Suprapubic skin (tissue), 4 donors: Measurements from ENCODE around the gene ARHGAP4. TPM values are rescaled to one million over a fixed set of nuclear protein-coding genes. Genes with fewer than 3 reads are reported as not detected.

Experiments
- DNase-seq, 2 donors: peaks; one replicate each; pipeline ENCODE4 v3.0.0-alpha.2; 2019; ENCODE audit warnings: low spot score in 2 of 2
- H3K27ac ChIP-seq: fragments of 200-600 bp; sonication (generic); one replicate; pipeline ENCODE4 v1.5.1; 2019
- H3K27me3 ChIP-seq: fragments of 200-600 bp; sonication (generic); one replicate; pipeline ENCODE4 v1.5.1; 2019
- H3K36me3 ChIP-seq: fragments of 200-600 bp; sonication (generic); one replicate; pipeline ENCODE4 v1.5.1; 2019
- H3K4me1 ChIP-seq: fragments of 200-600 bp; sonication (generic); one replicate; pipeline ENCODE4 v1.5.1; 2019
- H3K4me3 ChIP-seq: fragments of 200-600 bp; sonication (generic); one replicate; pipeline ENCODE4 v1.5.1; 2019; ENCODE audit warnings: mild to moderate bottlenecking
- H3K9me3 ChIP-seq: fragments of 200-600 bp; sonication (generic); one replicate; pipeline ENCODE4 v1.5.1; 2019
- EP300 ChIP-seq: sonication (generic); formaldehyde crosslinking; IDR thresholded peaks from one replicate; pipeline ENCODE4 v1.6.1; 2017; ENCODE audit warnings: antibody characterized with exemption
- POLR2A ChIP-seq, 2 donors: fragments of 450-650 bp; IDR thresholded peaks; one replicate each; pipeline ENCODE4 v1.6.1; 2017; ENCODE audit warnings: antibody characterized with exemption in 2 of 2, mild to moderate bottlenecking in 2 of 2, moderate library complexity in 2 of 2
- POLR2AphosphoS5 ChIP-seq, 3 donors: sonication (generic); formaldehyde crosslinking; IDR thresholded peaks; one replicate each; pipeline ENCODE4 v1.6.1; 2017; ENCODE audit warnings: antibody characterized with exemption in 3 of 3
- WGBS: methylation state at CpG from one replicate; pipeline ENCODE4 v1.1.5; 2018; 5-methylcytosine and 5-hydroxymethylcytosine counted together
- total RNA-seq, 4 donors: library from RNA; depleted of rRNA; stranded (reverse); fragments of >200 nt; gene quantifications; one replicate each; pipeline ENCODE4 v1.1.0, GENCODE V29; 2016
- TF ChIP-seq, protein P1 (sequence below), 2 donors: fragments of 200-600 bp in 1 of 2; fragments of 450-650 bp in 1 of 2; sonication (generic) in 1 of 2; IDR thresholded peaks; one replicate each; pipeline ENCODE4 v1.5.1; 2016 to 2019; ENCODE audit warnings: antibody characterized with exemption in 2 of 2, mild to moderate bottlenecking in 1 of 2, moderate library complexity in 1 of 2

Gene ARHGAP4
- total RNA-seq, 4 donors from 2014 or later, result 4.8 to 17.6 (median 9.6) TPM

DNA sequence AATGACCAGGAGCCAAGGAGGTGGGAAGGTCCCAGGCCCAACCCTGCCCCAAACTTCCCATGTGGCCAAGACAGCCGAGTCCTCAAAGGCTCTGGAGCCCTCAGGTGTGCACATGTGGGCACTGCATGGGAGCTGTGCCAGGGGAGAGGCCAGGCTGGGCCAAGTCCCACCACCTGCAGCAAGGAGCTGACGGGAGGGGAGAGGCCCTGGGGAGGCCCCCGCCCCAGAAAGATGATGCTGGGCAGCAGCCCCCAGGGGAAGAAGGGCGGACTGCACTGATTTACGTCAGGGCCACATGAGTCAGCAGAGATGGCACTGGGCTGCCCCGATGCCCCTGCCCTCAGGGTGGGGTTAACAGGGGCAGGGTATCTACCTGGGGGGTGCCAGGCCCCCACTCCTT is 41.5 kb downstream of the ARHGAP4 start:
- WGBS, result 43% methylated on average over 4 of the region's 6 CpGs
- no peak for DNase-seq
- Histone ChIP-seq H3K27ac (no peak overlapping the region), H3K9me3 (no peaks in the 10 kb centered on the region), H3K36me3 (no peaks in the 10 kb centered on the region), H3K4me3 (no peak overlapping the region), H3K27me3 (peaks cover 68% of the 10 kb centered on the region), H3K4me1 (peaks cover 17% of the 10 kb centered on the region)
- TF ChIP-seq EP300 (no peak), POLR2AphosphoS5 (IDR thresholded peaks at IDR 0.05) (no peak), POLR2A (IDR thresholded peaks at IDR 0.05) (no peak)
- TF ChIP-seq, protein P1, sequence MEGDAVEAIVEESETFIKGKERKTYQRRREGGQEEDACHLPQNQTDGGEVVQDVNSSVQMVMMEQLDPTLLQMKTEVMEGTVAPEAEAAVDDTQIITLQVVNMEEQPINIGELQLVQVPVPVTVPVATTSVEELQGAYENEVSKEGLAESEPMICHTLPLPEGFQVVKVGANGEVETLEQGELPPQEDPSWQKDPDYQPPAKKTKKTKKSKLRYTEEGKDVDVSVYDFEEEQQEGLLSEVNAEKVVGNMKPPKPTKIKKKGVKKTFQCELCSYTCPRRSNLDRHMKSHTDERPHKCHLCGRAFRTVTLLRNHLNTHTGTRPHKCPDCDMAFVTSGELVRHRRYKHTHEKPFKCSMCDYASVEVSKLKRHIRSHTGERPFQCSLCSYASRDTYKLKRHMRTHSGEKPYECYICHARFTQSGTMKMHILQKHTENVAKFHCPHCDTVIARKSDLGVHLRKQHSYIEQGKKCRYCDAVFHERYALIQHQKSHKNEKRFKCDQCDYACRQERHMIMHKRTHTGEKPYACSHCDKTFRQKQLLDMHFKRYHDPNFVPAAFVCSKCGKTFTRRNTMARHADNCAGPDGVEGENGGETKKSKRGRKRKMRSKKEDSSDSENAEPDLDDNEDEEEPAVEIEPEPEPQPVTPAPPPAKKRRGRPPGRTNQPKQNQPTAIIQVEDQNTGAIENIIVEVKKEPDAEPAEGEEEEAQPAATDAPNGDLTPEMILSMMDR (IDR thresholded peaks at IDR 0.05), result no peak

DNA sequence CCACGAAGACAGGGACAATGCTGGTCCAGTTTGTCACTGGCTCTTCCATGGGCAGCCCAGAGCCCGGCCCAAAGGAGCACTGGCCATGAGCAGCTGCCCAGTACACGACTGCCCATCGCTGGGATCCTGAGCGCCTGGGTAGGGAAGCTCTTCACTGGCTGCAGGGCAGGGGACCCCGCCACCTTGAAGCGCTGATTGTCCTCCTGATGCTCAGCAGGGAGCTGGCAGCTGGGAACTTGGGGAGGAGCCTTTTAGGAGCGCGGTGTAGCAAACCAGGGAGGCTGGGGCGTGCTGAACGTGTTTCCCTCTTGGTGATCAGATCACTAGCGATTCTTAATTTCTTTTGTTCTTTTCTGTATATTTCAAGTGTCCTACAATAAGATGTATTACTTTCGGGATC is 41.9 kb downstream of the ARHGAP4 start:
- WGBS, result 63% methylated on average over 9 of the region's 13 CpGs
- no peaks in the 10 kb centered on the region for H3K36me3 ChIP-seq
- peaks cover 72% of the 10 kb centered on the region for H3K27me3 ChIP-seq
- peaks cover 17% of the 10 kb centered on the region for H3K4me1 ChIP-seq
- DNase-seq, result no peak
- TF ChIP-seq EP300 (no peak), POLR2AphosphoS5 (IDR thresholded peaks at IDR 0.05) (no peak), POLR2A (IDR thresholded peaks at IDR 0.05) (no peak)
- TF ChIP-seq, protein P1 (IDR thresholded peaks at IDR 0.05), result no peak
- H3K27ac ChIP-seq, result no peak overlapping the region
- H3K9me3 ChIP-seq, result no peaks in the 10 kb centered on the region
- H3K4me3 ChIP-seq, result no peak overlapping the region

DNA sequence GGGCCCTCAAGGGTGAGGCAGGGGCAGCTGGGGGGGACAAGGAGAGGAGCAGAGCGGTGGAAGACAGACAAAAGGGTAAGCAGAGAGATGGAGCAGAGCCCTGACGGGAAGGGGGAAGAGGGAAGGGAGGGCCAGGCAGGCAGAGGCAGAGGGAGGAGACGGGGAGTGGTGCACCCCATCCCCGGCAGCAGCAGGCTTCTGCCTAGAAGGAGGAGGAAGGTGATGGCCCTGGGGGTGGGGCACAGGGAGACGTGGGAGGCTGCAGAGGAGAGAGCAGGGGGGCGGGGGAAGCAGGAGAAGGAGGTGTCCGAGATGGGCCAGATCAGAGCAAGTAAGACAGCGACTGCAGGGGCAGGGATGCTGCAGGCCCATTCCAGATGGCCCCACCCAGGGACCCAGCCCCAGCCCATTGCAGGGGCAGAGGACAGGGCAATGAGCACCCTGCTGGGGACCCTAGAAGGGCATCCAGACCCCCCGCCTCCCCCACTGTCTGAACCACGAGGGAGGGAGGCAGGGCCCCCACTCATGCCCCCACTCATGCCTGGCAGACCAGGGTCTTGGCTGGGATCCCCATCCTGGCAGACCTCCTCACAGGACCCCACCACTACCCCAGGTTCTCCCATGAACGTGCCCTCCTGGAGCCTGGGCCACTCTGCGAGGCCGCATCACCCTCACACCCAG is 42.8 kb downstream of the ARHGAP4 start:
- no peak overlapping the region for H3K27ac ChIP-seq
- H3K9me3 ChIP-seq, result no peaks in the 10 kb centered on the region
- 46% methylated on average over 11 of the region's 13 CpGs for WGBS
- peaks cover 80% of the 10 kb centered on the region for H3K27me3 ChIP-seq
- no peaks in the 10 kb centered on the region for H3K36me3 ChIP-seq
- peaks cover 17% of the 10 kb centered on the region for H3K4me1 ChIP-seq
- TF ChIP-seq EP300, result no peak
- H3K4me3 ChIP-seq, result no peak overlapping the region
- no peak for DNase-seq

DNA sequence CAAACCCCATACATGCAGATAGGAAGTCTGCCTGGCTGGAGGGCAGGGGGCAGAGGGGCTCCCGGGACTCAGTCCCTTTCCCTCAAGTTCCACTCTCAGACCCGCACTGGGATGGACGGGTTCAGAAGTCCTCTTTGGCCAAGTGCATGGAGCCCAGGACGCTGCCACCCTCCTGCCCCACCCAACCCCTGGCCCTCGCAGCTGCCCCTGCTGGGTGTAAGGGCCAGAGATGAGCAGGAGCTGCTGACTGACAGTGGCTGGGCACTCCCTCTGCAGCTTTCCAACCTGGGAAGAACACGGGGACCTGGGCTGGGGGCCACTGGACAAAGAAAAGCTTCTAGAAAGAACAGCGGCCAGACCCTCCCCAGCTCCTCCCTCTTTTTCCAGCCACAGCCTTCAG is 43.5 kb downstream of the ARHGAP4 start:
- Histone ChIP-seq H3K27ac (no peak overlapping the region), H3K9me3 (no peaks in the 10 kb centered on the region), H3K4me1 (peaks cover 17% of the 10 kb centered on the region), H3K4me3 (no peak overlapping the region), H3K27me3 (peaks cover 85% of the 10 kb centered on the region), H3K36me3 (no peaks in the 10 kb centered on the region)
- 66% methylated on average over 3 of the region's 7 CpGs for WGBS
- TF ChIP-seq POLR2A (IDR thresholded peaks at IDR 0.05), result no peak
- no peak for TF ChIP-seq POLR2AphosphoS5 (IDR thresholded peaks at IDR 0.05)
- DNase-seq, result no peak

DNA sequence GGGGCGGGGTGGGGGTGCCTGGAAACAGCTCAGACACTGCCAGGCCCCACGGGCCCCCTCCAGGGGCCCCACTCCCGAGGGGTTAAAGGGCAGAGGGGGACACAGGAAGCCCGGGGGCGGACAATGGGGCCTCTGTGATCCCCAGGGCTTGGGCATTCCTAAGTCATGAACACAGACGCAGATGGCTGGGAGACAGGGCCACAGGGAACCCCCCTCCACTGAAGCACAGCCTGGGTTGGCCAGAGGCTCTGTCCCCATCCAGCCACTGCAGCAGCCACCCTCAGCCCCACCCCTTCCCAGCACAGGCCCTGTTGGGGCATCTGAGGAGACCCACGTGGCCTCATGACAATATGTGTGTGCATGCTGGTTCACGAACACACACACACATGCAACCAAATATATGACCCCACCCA is 44.0 kb downstream of the ARHGAP4 start:
- no peak overlapping the region for H3K4me3 ChIP-seq
- H3K4me1 ChIP-seq, result peaks cover 17% of the 10 kb centered on the region
- TF ChIP-seq POLR2AphosphoS5 (IDR thresholded peaks at IDR 0.05), result no peak
- TF ChIP-seq, protein P1 (IDR thresholded peaks at IDR 0.05), result no peak
- TF ChIP-seq POLR2A (IDR thresholded peaks at IDR 0.05), result no peak
- no peak for TF ChIP-seq EP300
- no peak overlapping the region for H3K27ac ChIP-seq
- H3K27me3 ChIP-seq, result peaks cover 86% of the 10 kb centered on the region
- DNase-seq, result no peak
- H3K9me3 ChIP-seq, result no peaks in the 10 kb centered on the region
- 30% methylated on average over 2 of the region's 8 CpGs for WGBS
- H3K36me3 ChIP-seq, result no peaks in the 10 kb centered on the region

DNA sequence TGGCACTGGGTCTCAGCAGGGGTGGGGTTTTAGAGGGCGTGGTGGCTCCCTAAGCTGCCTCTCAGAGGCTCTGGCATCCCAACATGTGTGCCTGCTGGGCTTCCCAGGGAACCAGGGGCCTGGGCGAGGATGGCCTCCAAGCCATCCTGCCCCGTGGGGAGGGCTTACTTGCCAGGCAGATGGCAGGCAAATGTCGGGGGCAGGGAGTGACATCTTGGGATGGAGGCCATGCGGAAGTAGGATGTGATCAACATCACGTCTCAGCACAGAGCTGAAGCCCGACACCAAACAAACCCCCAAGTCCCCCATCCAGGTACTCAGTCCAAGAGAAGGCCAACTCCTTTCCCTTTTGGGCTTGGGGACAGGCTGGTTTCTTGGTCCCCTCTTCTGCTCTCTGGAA is 44.8 kb downstream of the ARHGAP4 start:
- DNase-seq, result no peak
- H3K4me3 ChIP-seq, result no peak overlapping the region
- peaks cover 14% of the 10 kb centered on the region for H3K4me1 ChIP-seq
- H3K36me3 ChIP-seq, result no peaks in the 10 kb centered on the region
- no peak for TF ChIP-seq POLR2A (IDR thresholded peaks at IDR 0.05)
- TF ChIP-seq, protein P1 (IDR thresholded peaks at IDR 0.05), result no peak
- TF ChIP-seq EP300, result no peak
- no peak for TF ChIP-seq POLR2AphosphoS5 (IDR thresholded peaks at IDR 0.05)
- 95% methylated on average over 3 of the region's 7 CpGs for WGBS
- H3K27me3 ChIP-seq, result peaks cover 78% of the 10 kb centered on the region
- no peaks in the 10 kb centered on the region for H3K9me3 ChIP-seq
- H3K27ac ChIP-seq, result no peak overlapping the region
